MCF 10A (cell line): ENCODE results near the gene NKTR. TPM values are rescaled to one million over a fixed set of nuclear protein-coding genes. Genes with fewer than 3 reads are reported as not detected.
A peak's percentile ranks its signal among the peaks of the same experiment; 100 is the strongest.
"Not testable (repeated sequence)": the region's sequence is repeated elsewhere in the genome, so short reads cannot be mapped to it uniquely, and the experiment has no call there.

Experiments
- BruUV-seq: library from RNA; stranded (reverse); fragments of 400-500 nt; replicated peaks from 2 replicates; lab custom pipeline; 2021; lab: Mats Ljungman, UMichigan
- CTCF ChIA-PET: fragments of 300-600 bp; sonication (Branson Sonifier 250); formaldehyde crosslinking; extraction: SDS; loops from one replicate; lab custom pipeline; 2021; ENCODE audit warnings: antibody characterized with exemption, inconsistent platforms; lab: Yijun Ruan, JAX
- POLR2A ChIA-PET: fragments of 300-600, 350-650 bp; sonication (Branson Sonifier 250); formaldehyde crosslinking; extraction: SDS; loops from one replicate; lab custom pipeline; 2020; ENCODE audit warnings: antibody characterized with exemption, inconsistent platforms; lab: Yijun Ruan, JAX
- DNase-seq: peaks from one replicate; pipeline ENCODE4 v3.0.0-alpha.2; 2018; ENCODE audit not compliant: unreplicated experiment
- H3K27ac Mint-ChIP-seq: one replicate; pipeline ENCODE4 v1.8.0; 2022; ENCODE audit warnings: mild to moderate bottlenecking, low read depth, mixed read lengths; ENCODE audit not compliant: unreplicated experiment
- H3K27me3 Mint-ChIP-seq: one replicate; pipeline ENCODE4 v1.8.0; 2022; ENCODE audit warnings: mixed read lengths; ENCODE audit not compliant: insufficient read depth, unreplicated experiment
- H3K36me3 Mint-ChIP-seq: one replicate; pipeline ENCODE4 v1.8.0; 2022; ENCODE audit warnings: mild to moderate bottlenecking, moderate library complexity, mixed read lengths; ENCODE audit not compliant: insufficient read depth, unreplicated experiment
- H3K4me1 Mint-ChIP-seq: one replicate; pipeline ENCODE4 v1.8.0; 2022; ENCODE audit warnings: mixed read lengths; ENCODE audit not compliant: insufficient read depth, unreplicated experiment
- H3K4me3 Mint-ChIP-seq: one replicate; pipeline ENCODE4 v1.8.0; 2022; ENCODE audit warnings: mild to moderate bottlenecking, moderate library complexity, mixed read lengths; ENCODE audit not compliant: unreplicated experiment
- H3K9me3 Mint-ChIP-seq: one replicate; pipeline ENCODE4 v1.8.0; 2022; ENCODE audit warnings: mixed read lengths; ENCODE audit not compliant: unreplicated experiment
- CTCF ChIP-seq: fragments of 200-600 bp; IDR thresholded peaks from one replicate; pipeline ENCODE4 v1.8.0; 2022; ENCODE audit warnings: antibody characterized with exemption, mild to moderate bottlenecking; ENCODE audit not compliant: unreplicated experiment
- intact Hi-C: fragments of 100-400 bp; cut with micrococcal nuclease; formaldehyde crosslinking; loops from 2 replicates; pipeline ENCODE4 v1.14.1; 2022
- total RNA-seq: library from RNA; stranded (reverse); gene quantifications from 2 replicates; pipeline ENCODE4 v1.2.3, GENCODE V29; 2022

NKTR gene
- total RNA-seq, 1 experiment from 2014 or later: 63.5 TPM

GRCh38 chr3:42575137-42575741 lies 25.2 kb upstream of the NKTR start:
- BruUV-seq: no TSS peak
- no peak for TF ChIP-seq CTCF
- Mint-ChIP-seq H3K9me3 (peaks cover 5% of the 10 kb centered on the region), H3K27me3 (no peaks in the 10 kb centered on the region), H3K27ac (no peak overlapping the region), H3K4me1 (peaks cover 8% of the 10 kb centered on the region), H3K4me3 (no peak overlapping the region), H3K36me3 (peaks cover 54% of the 10 kb centered on the region)
- CTCF ChIA-PET: interaction anchor here (0.7 to 2.9 kb wide), 2 partner anchors 43 to 78 kb away, joined by 3 to 8 read pairs; partner anchors contain the start of gene ZBTB47
- POLR2A ChIA-PET: interaction anchor here (0.7 to 1.2 kb wide), 4 partner anchors 15 to 228 kb away, joined by 3 to 4 read pairs (median 4); no protein-coding TSS in a partner anchor
- DNase-seq: no peak
- intact Hi-C loops: no loop called here

GRCh38 chr3:42578054-42578453 lies 22.4 kb upstream of the NKTR start:
- POLR2A ChIA-PET: interaction anchor here (1.0 kb wide), 1 partner anchor 12 kb away, joined by 3 read pairs; the partner anchor contains the start of gene SS18L2
- CTCF ChIA-PET: interaction anchor here (0.5 to 2.9 kb wide), 5 partner anchors 23 to 330 kb away, joined by 4 to 14 read pairs (median 5); partner anchors contain the start of genes NKTR and ZBTB47
- no peak for TF ChIP-seq CTCF
- Mint-ChIP-seq H3K36me3 (peaks cover 40% of the 10 kb centered on the region), H3K9me3 (peaks cover 5% of the 10 kb centered on the region), H3K4me1 (peaks cover 26% of the 10 kb centered on the region), H3K4me3 (no peak overlapping the region), H3K27ac (no peak overlapping the region), H3K27me3 (no peaks in the 10 kb centered on the region)
- DNase-seq: no peak
- BruUV-seq: no TSS peak
- intact Hi-C loops: no loop called here

- CTCF ChIA-PET: interaction anchor here (0.6 to 1.3 kb wide), 6 partner anchors 11 to 173 kb away, joined by 3 to 5 read pairs (median 4); partner anchors contain the start of genes NKTR and SS18L2
- peaks cover 30% of the 10 kb centered on the region for H3K36me3 Mint-ChIP-seq
- H3K27ac Mint-ChIP-seq, BruUV-seq, H3K27me3 Mint-ChIP-seq, intact Hi-C loops, DNase-seq, H3K9me3 Mint-ChIP-seq: not testable (repeated sequence)
- H3K4me3 Mint-ChIP-seq: peak overlapping the region; percentile 78
- peaks cover 29% of the 10 kb centered on the region for H3K4me1 Mint-ChIP-seq
- POLR2A ChIA-PET: interaction anchor here (1.0 kb wide), 1 partner anchor 11 kb away, joined by 3 read pairs; the partner anchor contains the start of gene SS18L2
Observed at GRCh38 chr3:42579346-42579745, 21.1 kb upstream of the NKTR start.

GRCh38 chr3:42581400-42581708 lies 19.1 kb upstream of the NKTR start:
- Mint-ChIP-seq H3K27ac (peak overlapping the region; percentile 66), H3K4me1 (peaks cover 29% of the 10 kb centered on the region), H3K27me3 (no peaks in the 10 kb centered on the region), H3K9me3 (peaks cover 1% of the 10 kb centered on the region), H3K4me3 (peak overlapping the region; percentile 78), H3K36me3 (peaks cover 20% of the 10 kb centered on the region)
- ChIA-PET POLR2A (interaction anchor here (0.6 to 3.8 kb wide), 15 partner anchors 10 to 241 kb away, joined by 3 to 101 read pairs (median 5); partner anchors contain the start of genes NKTR, SS18L2 and ZBTB47), CTCF (interaction anchor here (0.6 to 3.8 kb wide), 12 partner anchors 10 to 250 kb away, joined by 3 to 30 read pairs (median 3); partner anchors contain the start of gene NKTR)
- TF ChIP-seq CTCF: no peak
- no peak for DNase-seq
- BruUV-seq: no TSS peak
- intact Hi-C loops: loop anchor here (5.0 kb wide), 1 partner anchor 251 kb away; no protein-coding TSS in a partner anchor
